BJ (cell line): ENCODE data around the gene RAB5B. TPM values are rescaled to one million over a fixed set of nuclear protein-coding genes. Genes with fewer than 3 reads are reported as not detected.

Experiments used
- CTCF ChIA-PET: fragments of 350-600 bp; formaldehyde crosslinking; extraction: SDS; loops from one replicate; lab custom pipeline; 2021; ENCODE audit warnings: antibody characterized with exemption, inconsistent platforms; lab: Yijun Ruan, JAX
- POLR2A ChIA-PET: fragments of 300-600 bp; sonication (Branson Sonifier 250); formaldehyde crosslinking; extraction: SDS; loops from one replicate; lab custom pipeline; 2021; ENCODE audit warnings: antibody characterized with exemption; lab: Charles Lee
- DNase-seq: peaks from one replicate; pipeline ENCODE4 v3.0.0-alpha.2; 2011; ENCODE audit warnings: low read depth
- H3K27me3 ChIP-seq: 2 replicates; pipeline ENCODE4 v1.6.0; 2011; ENCODE audit warnings: low read length; ENCODE audit not compliant: control insufficient read depth, insufficient read depth
- H3K36me3 ChIP-seq: 2 replicates; pipeline ENCODE4 v1.5.1; 2011; ENCODE audit warnings: low read length; ENCODE audit not compliant: control insufficient read depth, insufficient read depth
- H3K4me3 ChIP-seq: 2 replicates; pipeline ENCODE4 v1.5.1; 2011; ENCODE audit warnings: low read depth, mild to moderate bottlenecking, control low read depth, low read length
- polyA plus RNA-seq: library from polyadenylated mRNA; depleted of rRNA; stranded (reverse); fragments of >200 nt; gene quantifications from 2 replicates; pipeline ENCODE4 v1.2.3, GENCODE V29; 2011
- TF ChIP-seq, protein P1 (sequence below): IDR thresholded peaks from 2 replicates; pipeline ENCODE4 v1.5.1; 2011; ENCODE audit warnings: low read depth, mild to moderate bottlenecking, control low read depth, inconsistent platforms, low read length, moderate library complexity; ENCODE audit not compliant: insufficient read depth

The RAB5B gene
- polyA plus RNA-seq, 1 experiment, result 117 TPM

DNA sequence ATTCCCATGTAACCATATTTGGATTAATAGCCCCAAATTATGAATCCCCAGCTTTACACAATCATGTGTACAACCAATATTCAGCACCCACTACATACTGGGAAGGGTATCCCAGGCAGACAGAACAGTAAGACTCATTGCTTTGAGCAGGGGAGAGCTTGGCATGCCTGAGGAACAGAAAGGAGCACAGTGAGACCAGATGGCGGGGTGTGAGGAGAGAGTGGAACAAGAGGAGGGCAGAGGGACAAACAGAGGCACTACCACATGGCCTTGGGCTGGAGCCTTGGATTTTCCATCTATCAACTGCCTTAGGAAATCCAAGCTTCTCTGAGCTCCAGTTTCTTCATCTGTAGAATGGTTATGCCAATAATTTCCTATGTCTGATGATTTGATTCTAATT is 39.1 kb upstream of the RAB5B start:
- TF ChIP-seq, protein P1, sequence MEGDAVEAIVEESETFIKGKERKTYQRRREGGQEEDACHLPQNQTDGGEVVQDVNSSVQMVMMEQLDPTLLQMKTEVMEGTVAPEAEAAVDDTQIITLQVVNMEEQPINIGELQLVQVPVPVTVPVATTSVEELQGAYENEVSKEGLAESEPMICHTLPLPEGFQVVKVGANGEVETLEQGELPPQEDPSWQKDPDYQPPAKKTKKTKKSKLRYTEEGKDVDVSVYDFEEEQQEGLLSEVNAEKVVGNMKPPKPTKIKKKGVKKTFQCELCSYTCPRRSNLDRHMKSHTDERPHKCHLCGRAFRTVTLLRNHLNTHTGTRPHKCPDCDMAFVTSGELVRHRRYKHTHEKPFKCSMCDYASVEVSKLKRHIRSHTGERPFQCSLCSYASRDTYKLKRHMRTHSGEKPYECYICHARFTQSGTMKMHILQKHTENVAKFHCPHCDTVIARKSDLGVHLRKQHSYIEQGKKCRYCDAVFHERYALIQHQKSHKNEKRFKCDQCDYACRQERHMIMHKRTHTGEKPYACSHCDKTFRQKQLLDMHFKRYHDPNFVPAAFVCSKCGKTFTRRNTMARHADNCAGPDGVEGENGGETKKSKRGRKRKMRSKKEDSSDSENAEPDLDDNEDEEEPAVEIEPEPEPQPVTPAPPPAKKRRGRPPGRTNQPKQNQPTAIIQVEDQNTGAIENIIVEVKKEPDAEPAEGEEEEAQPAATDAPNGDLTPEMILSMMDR, result no peak
- POLR2A ChIA-PET, result interaction anchor here (0.6 kb wide), 1 partner anchor 65 kb away, joined by 6 read pairs; no protein-coding TSS in a partner anchor
- H3K27me3 ChIP-seq, result no peaks in the 10 kb centered on the region
- DNase-seq, result no peak
- no peak overlapping the region for H3K4me3 ChIP-seq
- CTCF ChIA-PET, result interaction anchor here (1.2 to 8.5 kb wide), 4 partner anchors 42 to 196 kb away, joined by 3 to 86 read pairs (median 4); partner anchors contain the start of gene GDF11
- no peaks in the 10 kb centered on the region for H3K36me3 ChIP-seq

DNA sequence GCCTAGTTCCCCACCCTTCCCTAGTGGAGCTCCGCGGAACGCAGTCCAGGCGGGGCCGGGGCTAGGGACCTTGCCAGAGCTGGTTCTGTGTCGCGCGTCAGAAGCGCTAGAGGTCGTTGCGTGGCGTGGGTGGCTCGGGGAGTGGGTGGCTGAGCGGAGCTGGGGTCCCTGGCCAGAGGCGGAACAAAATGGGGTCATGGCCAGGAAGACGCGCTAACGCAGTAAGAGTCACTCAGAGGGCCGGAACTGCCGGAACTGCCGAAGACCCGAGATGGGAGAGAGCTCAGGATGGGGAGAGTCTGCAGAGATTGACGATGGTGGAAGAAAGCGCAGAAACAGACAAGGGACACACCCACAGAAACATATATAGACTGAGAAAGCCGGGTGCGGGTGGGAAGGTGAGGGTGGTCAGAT is 38.1 kb upstream of the RAB5B start:
- no peak for DNase-seq
- CTCF ChIA-PET, result interaction anchor here (1.2 to 8.5 kb wide), 4 partner anchors 9 to 197 kb away, joined by 3 to 86 read pairs (median 4); partner anchors contain the start of gene GDF11
- no peaks in the 10 kb centered on the region for H3K27me3 ChIP-seq
- 0 out of 2 replicates have a peak, but pooled peaks cover 2% of the 10 kb centered on the region for H3K36me3 ChIP-seq
- POLR2A ChIA-PET, result no interaction called here
- H3K4me3 ChIP-seq, result no peak overlapping the region
- TF ChIP-seq, protein P1, result peak; percentile 7; the same call in 1 of the 2 replicates

DNA sequence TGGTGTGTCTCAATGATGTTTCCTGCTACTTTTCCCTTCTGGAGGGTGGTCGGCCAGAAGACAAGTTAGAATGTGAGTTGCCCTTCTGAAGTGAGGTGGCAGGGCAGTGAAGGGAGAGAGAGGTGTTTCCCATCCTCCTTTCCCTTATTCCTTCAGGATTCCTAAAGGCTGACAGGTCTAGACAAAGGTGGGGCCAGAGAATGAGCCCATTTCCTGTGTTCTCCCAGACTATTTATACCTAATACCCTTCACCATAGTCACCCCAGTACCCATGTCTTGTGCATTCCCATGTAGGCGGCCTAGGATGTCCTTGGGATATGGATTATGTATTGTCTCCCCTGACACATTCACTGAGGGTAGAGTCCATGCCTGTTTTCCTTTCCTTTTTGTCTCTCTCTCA is 35.9 kb upstream of the RAB5B start:
- TF ChIP-seq, protein P1, result no peak
- ChIA-PET POLR2A (no interaction called here), CTCF (interaction anchor here (0.6 to 3.9 kb wide), 2 partner anchors 118 to 199 kb away, joined by 4 to 53 read pairs; no protein-coding TSS in a partner anchor)
- Histone ChIP-seq H3K36me3 (peaks cover 10% of the 10 kb centered on the region), H3K27me3 (no peaks in the 10 kb centered on the region), H3K4me3 (no peak overlapping the region)
- no peak for DNase-seq

DNA sequence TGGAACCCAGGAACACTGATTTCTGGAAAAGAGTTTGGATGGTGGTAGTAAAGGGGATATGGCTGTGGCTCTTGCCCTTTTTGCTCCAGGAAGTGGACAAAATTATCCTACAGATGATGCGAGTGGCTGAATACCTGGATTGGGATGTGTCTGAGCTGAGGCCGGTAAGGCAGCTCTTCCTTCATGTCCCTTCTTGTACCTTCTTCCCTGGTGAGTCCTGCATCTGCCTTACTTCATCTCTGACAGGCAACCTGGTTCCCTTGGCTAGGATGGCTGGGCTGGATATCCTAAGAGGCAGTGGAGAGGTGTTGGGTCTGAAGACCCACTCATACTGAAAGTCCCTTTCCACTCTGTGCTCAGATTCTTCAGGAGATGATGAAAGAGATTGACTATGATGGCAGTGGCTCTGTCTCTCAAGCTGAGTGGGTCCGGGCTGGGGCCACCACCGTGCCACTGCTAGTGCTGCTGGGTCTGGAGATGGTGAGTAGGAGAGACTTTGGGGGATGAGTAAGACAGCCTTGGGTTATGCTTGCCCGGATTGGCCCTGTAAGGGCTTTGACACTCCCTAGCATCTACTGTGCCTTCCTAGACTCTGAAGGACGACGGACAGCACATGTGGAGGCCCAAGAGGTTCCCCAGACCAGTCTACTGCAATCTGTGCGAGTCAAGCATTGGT is 34.9 kb upstream of the RAB5B start:
- Histone ChIP-seq H3K4me3 (no peak overlapping the region), H3K36me3 (peaks cover 10% of the 10 kb centered on the region), H3K27me3 (no peaks in the 10 kb centered on the region)
- POLR2A ChIA-PET, result interaction anchor here (0.5 kb wide), 1 partner anchor 122 kb away, joined by 6 read pairs; no protein-coding TSS in a partner anchor
- DNase-seq, result no peak
- TF ChIP-seq, protein P1, result no peak
- CTCF ChIA-PET, result interaction anchor here (0.6 to 3.9 kb wide), 22 partner anchors 8 to 219 kb away, joined by 3 to 53 read pairs (median 4); partner anchors contain the start of genes DGKA, ORMDL2, RDH5 and SARNP

DNA sequence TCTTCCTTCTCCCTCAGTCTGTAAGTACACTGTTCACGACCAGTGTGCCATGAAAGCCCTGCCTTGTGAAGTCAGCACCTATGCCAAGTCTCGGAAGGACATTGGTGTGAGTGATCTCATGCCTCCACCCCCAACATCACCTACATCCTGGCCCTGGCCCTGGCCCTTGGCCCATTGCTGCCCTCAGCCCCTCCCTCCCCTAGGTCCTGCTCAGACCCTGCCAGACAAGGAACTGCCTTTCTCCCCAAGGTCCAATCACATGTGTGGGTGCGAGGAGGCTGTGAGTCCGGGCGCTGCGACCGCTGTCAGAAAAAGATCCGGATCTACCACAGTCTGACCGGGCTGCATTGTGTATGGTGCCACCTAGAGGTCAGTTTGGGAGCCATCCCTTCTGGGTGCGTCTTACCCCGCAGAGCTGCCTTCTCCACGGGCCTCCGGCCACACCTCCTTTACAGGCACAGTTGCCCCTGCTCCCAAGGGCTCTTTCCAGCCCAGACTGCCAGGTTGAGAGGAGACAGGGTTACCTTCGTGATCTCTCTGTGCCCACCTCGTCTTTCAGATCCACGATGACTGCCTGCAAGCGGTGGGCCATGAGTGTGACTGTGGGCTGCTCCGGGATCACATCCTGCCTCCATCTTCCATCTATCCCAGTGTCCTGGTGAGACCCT is 33.7 kb upstream of the RAB5B start:
- TF ChIP-seq, protein P1, result peak; percentile 95
- H3K36me3 ChIP-seq, result peaks cover 10% of the 10 kb centered on the region
- no peaks in the 10 kb centered on the region for H3K27me3 ChIP-seq
- CTCF ChIA-PET, result interaction anchor here (0.6 to 3.9 kb wide), 33 partner anchors 9 to 210 kb away, joined by 3 to 53 read pairs (median 4); partner anchors contain the start of genes DGKA, MMP19, ORMDL2 and RAB5B
- POLR2A ChIA-PET, result interaction anchor here (0.5 to 1.0 kb wide), 3 partner anchors 33 to 176 kb away, joined by 3 to 12 read pairs (median 3); partner anchors contain the start of gene RAB5B
- no peak for DNase-seq
- no peak overlapping the region for H3K4me3 ChIP-seq
